Measurements from ENCODE around the gene SOWAHA.
A peak's percentile ranks its signal among the peaks of the same experiment; 100 is the strongest.
"Not testable (repeated sequence)": the region's sequence is repeated elsewhere in the genome, so short reads cannot be mapped to it uniquely, and the experiment has no call there.

SOWAHA gene

DNA sequence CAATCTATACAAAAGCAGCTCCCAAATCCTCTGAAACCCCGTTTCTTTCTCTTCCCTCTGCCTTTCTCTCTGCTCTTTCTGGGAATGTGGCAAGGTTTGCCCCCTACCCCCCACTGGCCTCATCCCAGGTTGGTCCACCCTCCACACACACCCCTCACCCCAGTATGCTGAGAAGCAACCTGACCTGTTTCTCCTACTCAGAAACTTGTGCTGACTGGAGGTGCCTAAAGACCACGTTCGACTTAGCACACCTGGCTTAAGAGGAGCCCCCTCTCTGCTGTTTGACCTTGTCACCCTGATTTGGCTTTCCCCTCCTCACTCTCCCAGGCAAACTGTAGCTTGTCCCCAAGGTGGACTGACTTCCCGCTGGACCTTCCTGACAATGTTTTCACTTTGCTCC is 35.0 kb upstream of the SOWAHA start:
- DNase-seq = no peak

DNA sequence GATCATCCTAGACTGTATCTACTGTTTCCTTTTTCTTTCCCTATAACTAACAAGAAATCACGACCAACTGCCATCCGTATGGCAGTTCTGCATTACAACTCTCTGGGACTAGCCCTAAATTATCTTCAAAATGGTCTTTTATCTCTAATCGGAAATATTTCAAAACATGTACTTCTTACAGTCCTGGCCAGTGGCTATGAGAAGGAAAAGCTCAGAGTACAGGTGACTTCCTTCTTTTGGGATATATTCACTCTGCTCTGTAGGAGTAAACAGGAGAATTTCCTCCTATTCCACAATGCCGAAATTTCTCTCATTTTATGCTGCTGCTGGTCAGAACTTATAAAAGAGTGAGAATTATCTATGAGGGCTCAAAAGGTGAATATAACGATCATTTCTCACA is 34.2 kb upstream of the SOWAHA start:
- DNase-seq = no peak

DNA sequence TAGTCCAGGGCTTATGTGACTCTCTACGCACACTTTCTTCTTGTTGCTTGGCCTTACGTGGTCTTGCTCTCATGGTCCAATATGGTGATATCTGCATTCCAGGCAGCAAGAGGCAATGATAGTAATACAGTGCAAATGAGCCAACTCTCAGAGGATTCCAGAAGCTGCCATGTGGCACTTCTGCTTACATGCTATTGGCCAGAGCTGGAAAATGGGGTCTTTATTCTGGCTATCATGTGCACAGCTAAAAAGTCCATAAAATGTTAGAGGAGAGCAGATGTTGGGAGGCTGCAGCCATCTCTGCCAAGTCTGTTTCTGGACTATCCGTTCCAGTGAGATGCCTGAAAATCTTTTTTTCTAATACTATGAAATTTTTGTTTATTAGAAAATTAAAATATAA is 33.1 kb upstream of the SOWAHA start:
- DNase-seq = no peak

DNA sequence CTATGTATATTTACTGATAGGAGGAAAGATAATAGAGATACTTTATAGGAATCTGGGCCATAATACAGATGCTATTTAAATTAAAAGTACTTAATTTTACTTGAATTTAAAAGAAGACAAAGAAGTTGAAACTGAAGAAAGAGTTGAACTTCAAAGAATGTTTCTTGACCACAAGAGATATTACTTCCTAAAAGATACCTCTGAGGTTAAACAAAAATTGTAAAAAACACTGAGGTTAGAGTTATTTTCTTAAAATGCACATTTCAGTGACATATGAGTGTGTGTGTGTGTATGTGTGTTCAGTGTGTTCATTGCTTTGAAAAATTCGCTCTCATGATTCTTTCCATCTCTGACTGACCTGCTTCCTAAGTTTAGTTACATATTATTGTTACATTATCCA is 32.5 kb upstream of the SOWAHA start:
- no peak for DNase-seq

DNA sequence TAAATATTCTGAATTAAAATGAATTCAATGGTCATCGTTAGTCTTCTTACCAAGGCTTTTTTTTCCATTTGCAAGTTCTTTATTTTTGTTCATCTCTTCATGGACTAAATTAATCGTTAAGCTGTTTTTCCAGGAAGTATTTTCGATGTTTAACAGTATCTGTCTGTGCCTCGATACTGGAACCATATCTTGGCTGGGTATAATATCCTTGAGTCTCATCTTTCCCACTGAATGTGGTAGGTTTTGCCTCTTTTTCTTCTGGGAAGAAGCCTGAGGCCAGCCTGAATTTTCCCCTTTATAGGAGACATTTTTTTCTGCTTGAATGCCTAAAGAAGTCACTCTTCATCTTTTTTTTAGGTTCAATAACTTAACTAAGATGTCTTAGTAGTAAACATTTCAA is 32.1 kb upstream of the SOWAHA start:
- no peak for DNase-seq

DNA sequence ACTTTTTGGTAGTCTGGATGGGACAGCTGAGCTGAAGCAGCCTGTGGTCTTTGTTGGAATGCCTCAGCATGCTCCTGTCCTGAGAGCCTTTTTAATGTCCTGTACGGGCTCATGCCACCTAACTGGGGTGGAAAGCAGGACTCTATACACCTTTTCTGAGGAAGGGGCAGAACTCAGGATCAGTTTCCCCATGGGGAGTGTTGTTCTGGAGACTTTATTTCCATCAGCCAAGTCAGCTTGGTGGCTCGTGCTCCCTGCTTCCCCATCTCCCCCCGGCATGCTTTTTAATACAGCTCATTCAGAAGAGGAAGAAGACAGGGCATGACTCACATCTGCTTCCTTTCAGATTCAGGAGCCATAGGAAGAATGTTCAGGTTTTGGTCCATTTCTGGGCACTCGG is 31.0 kb upstream of the SOWAHA start:
- no peak for DNase-seq

DNA sequence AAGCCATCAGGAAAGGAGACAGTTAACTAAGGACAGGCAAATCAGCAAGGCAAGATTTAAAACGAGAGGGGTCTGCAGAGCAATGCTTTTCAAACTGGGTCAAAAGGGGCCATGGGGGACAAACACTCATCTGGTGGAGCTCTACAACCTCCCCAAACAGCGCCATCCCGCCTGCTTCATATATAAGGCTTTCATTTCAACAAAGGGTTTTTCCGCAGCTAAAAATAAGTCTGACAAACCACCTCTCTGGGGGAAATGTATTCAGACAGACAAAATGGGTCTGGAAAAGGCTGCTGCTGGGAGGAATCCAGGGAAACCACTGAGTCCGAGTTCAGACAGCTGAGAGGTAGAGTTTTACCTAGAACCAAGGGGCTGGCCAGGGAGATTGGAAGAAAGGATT is 27.7 kb upstream of the SOWAHA start:
- no peak for DNase-seq

DNA sequence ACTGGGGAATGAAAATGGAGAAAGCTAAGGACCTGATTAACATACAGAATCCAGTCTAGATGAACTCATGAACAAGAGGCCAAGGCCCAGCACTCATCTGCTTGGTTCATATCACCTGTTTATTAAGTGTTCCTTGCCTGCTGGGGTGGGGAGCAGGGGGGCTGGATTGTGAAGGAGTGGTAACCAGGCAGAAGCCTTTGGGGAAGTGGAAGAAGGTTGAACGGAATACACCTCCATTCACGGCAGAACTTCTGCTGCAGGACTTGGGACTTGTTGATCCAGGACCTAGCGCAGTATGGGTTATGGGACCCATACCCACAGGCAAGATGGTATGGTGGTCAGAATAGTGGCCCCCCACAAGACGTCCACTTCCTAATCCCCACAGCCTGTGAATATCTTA is 27.2 kb upstream of the SOWAHA start:
- DNase-seq = no peak

DNA sequence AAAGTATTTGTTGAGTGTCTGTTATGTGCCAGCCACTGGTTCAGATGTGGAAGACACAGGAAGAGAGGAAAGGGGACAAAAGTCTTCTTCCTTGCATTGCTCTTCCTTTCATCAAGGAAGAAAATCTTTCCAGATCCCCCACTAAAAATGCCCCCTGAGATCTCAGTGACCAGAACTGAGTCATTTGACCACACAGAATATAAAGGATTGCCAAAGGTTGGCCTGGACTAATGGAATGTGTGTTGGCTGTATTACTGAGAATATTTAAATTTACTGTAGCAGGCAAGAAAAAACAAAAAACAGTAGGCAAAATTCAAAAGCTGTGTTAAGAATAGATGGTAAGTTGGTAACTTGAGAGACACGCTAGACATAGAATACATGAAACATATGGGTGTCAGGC is 26.0 kb upstream of the SOWAHA start:
- DNase-seq = no peak

DNA sequence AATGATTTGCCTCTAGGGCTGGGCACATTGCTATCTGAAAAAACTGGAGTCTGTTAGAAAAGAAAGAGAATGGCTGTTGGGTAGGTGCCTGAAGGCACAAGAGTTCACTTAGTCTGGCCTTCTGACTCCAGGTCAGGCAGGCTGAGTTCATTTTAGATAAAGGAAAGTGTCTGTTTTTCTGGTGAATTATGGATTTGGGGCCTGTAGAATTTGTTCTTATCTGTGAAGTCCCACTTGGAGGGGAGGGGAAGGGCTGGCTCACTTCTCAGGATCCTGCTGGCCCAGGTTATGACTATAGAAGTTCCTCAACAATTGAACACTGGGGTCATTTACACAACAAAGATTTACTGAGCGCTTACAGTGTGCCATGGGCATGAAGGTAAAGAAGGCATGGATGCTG is 24.6 kb upstream of the SOWAHA start:
- peak; percentile 56 for DNase-seq

DNA sequence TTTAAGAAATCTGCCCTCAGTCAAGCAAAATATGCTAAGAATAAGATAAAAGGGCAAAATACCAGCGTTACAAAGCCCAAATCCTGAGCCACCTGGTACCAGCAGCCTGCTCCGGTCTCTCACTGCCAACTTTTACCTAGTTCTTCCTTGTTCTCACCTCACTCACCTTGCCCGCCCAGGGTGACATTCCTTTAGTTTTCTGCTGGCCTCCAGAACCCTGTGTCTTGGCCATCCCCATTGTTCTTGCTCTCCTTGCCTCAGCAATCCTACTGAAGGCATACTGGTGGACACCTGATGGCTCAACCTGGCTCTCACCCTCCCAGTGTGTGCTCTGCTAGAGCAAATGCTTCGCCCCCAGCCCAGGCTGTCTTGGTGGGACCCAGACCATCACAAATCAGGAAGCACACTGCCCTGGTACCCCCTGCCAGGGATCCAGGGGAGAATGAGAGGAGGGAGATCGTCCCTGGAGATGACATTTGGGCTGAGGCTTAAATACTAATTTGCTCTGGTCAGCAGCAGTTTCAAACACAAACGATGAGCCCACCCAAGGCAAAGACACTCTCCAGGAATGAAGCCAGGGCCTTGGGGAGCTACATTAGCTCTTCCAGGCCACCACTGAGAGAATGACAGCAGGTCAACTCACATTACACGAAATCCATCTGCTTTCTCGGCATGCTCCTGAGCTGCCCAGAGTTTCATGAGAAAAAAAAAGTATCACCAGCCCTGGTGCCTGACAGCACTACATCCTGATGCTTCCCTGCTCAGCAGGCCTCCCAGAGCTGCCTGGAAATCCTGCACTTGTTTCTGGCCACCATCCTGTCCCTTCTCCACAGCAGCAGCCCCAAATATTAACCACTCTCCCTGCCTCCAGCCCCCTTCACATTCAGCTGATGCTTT is 23.9 kb upstream of the SOWAHA start:
- no peak for DNase-seq

DNA sequence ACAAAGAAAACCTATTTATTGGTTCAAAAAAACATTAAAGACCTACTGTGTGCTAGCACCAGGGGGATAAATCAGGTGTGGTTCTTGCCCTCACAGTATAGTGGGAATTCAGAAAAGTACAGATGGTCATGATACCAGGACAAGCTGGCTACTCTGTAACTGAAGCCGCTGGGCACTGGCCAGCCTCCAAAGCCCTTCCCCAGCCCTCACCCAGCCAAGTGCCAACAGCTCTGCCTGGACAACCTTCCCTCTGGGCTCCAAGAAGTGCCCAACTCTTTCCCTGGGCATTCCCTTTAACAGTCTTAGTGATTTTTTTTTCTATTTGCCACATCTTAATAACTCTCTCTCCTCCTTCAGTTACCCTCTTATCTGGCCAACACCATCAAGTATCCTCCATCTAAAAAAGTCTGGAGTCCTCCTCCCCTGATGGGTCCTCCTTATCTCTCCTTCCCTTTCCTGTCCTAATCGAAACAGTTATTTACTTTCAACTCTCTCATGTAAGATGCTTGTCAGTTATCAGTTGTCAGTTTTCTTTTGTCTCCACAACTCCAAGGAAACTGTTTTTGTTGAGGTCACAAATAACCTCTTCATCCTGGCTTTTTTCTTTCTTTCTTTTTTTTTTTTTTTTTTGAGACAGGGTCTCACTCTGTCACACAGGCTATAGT is 22.8 kb upstream of the SOWAHA start:
- DNase-seq = peak; percentile 58

DNA sequence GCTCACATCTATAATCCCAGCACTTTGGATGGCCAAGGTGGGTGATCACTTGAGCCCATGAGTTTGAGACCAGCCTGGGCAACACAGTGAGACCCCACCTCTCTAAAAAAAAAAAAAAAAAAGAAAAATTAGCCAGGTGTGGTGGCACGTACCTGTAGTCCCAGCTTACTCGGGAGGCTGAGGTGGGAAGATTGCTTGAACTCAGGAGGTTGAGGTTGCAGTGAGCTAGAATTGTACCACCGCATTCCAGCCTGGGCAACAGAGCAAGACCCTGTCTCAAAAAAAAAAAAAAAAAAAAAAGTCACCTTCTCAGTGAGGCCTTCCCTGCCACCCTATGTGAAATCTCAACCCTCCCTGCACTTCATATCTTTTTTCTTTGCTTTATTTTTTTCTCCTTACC is 22.1 kb upstream of the SOWAHA start:
- DNase-seq = no peak

DNA sequence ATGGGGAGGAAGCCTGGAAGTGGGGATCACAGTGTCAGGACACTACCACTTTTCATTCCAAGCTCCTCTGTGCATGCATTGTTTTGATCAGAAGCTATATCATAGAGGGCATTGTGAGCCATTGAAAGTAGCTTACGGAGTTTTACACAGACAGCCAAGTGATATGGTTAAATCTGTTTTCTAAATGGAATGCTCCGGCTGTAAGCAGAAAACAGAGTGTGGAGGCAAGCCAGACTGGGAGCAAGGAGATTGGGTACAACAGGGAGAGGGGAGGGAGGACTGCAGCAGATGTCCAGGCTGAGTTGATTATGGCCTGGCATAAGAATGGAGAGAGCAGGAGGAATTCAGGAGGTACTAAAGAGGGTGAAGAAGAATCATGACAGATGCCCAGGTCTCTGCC is 15.5 kb upstream of the SOWAHA start:
- no peak for DNase-seq

DNA sequence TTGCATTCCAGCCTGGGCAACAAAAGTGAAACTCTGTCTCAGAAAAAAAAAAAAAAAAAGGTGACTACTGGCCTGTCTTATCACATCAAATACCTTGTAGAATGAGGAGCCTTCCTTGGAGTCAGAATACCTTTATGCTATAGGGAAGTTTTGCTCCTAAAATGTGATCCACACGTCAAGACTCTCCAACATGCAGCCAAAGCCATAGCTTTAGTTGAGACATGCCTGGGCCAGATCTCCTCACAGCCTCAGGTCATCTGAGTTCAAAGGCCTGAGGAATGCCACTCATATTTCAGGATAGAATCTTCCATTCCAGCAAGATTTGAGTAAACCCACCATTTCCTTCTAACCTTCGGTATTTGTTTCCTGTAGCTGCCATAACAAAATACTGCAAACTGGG is 13.7 kb upstream of the SOWAHA start:
- no peak for DNase-seq

DNA sequence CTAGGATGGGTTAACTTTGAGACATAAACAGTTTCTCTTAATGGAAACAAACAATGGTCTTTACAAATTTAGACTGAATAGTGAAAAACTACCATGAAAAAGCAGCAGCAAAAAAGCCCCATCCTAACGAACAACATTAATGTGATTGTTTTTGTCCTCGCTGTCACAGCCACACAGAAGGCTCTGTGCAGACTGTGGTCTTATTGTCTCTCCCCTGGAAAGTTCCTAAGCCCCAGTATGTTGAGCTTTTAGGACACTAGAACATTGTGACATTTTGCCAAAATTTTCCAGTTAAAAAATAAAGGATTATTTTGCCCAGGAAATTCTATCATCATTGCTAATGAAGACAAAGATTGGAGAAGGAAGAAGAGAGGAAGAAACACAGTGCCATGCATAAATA is 12.6 kb upstream of the SOWAHA start:
- DNase-seq = no peak

DNA sequence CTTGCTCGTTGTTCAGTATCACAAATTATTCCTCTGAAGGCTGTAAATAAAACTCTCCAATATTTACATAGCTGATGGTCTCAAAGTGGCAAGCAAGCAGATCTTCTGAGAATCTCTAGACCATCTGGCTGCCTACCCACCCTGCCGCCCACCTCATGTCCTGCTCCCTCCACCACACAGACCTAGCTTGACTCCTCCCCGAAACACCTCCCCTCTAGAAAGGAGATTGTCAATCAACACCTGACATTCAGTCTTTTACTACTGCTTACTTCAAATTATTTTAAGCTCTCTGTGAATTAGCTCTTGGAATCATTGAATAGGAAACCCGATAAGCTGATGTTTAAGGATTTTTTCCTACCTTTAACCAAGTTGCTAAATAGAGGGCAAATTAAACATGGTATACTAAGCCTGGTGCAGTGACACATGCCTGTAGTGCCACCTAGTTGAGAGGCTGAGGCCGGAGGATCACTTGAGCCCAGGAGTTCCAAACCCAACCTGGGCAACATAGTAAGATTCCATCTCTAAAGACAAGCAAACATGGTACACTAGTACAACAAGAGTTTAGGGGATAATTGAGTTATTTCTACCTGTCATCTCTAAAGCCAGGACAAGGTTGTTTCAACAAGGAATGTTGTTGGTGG is 10.9 kb upstream of the SOWAHA start:
- DNase-seq = no peak

DNA sequence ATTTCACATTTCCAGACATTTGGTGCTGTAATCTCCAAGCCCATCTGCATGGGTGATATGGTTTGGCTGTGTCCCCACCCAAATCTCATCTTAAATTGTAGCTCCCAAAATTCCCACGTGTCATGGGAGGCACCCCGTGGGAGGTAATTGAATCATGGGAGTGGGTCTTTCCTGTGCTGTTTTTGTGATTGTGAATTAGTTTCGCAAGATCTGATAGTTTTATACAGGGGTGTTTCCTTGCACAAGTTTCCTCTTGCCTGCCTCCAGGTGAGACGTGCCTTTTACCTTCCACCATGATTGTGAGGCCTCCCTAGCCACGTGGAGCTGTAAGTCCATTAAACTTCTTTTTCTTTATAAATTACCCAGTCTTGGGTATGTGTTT is 10.4 kb upstream of the SOWAHA start:
- DNase-seq = not testable (repeated sequence)

DNA sequence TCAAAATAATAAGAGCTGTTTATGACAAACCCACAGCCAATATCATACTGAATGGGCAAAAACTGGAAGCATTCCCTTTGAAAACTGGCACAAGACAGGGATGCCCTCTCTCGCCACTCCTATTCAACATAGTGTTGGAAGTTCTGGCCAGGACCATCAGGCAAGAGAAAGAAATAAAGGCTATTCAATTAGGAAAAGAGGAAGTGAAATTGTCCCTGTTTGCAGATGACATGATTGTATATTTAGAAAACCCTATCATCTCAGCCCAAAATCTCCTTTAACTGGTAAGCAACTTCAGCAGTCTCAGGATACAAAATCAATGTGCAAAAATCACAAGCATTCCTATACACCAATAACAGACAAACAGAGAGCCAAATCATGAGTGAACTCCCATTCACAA is 8.9 kb upstream of the SOWAHA start:
- not testable (repeated sequence) for DNase-seq

DNA sequence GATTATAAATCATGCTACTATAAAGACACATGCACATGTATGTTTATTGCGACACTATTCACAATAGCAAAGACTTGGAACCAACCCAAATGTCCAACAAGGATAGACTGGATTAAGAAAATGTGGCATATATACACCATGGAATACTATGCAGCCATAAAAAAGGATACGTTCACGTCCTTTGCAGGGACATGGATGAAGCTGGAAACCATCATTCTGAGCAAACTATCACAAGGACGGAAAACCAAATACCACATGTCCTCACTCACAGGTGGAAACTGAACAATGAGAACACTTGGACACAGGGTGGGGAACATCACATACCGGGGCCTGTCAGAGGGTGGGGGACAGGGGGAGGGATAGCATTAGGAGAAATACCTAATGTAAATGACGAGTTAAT is 7.2 kb upstream of the SOWAHA start:
- DNase-seq = not testable (repeated sequence)

DNA sequence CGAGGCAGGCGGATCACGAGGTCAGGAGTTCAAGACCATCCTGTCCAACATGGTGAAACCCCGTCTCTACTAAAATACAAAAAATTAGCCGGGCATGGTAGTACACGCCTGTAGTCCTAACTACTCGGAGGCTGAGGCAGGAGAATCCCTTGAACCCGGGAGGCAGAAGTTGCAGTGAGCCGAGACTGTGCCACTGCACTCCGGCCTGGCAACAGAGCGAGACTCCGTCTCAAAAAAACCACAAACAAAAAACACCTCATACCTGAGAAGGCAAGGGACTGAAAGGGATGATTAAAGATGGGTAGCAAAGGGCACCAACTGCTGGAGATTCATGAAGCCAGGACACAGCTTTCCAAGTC is 6.3 kb upstream of the SOWAHA start:
- not testable (repeated sequence) for DNase-seq

DNA sequence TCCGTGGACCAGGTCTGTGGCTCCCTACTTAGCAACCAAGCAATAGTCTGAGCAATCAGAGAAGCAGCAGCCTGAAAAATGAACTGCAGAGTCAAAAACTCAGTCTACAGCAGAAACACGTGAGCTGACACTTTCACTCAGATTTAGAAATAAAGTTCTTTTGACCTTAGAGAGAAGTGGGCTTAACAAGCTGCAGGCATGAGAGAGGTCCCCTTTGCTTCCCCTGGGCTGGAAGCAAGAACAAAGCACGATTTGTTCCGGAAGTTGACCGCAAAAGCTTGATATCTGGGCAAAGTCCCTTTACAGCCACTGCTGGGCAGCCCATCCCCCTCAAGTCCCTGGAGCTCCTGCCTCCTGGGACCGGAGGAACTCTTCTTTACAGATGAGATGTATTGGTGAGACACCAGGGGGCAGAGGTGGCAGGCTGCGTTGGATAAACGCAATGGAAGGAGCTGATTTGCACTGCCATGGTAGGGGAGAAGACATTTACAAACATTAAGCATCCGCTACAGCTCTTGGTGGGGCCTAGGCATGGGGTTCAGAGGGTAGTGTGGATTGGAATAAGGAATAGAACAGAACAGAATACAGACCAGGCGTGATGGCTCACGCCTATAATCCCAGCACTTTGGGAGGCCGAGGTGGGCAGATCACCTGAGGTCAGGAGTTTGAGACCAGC is 5.8 kb upstream of the SOWAHA start:
- peak; percentile 68 for DNase-seq

DNA sequence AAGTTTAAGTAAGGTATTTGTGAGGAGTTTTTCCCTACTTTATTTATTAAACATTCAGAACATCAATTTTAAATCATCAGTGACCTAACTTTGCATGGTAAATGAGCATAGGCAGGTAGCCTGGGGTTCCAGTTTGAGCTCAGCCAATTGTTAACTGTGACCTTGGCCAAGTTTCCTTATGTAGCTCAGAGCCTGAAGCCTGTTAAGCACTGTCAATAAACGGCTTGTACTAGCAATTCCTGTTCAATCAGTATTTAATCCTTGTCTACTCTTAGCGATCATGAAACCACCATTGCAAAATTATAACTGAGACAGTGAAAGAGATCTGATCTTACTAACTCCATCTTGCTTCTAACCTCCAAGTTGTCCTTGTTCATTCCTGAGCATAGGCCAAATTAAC is 4.7 kb upstream of the SOWAHA start:
- no peak for DNase-seq

DNA sequence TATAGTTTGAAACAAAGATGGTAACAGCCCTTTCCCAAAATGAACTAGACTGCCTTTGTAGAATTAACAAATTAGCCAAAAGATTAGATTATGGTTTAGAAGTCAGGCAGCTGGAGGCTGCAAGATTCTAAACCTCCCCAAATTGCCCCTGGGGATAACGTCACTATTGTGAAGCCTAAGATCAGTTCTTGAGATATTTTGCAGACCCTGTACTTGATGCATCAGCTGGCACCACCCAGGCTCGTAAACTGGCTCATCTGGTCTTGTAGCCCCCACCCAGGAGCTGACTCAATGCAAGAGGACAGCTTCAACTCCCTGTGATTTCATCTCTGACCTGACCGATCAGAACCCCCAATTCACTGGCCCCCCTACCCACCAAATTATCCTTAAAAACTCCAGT is 4.2 kb upstream of the SOWAHA start:
- DNase-seq = no peak

All from hematopoietic multipotent progenitor cell treated with erythropoietin and hydrocortisone succinate and interleukin-3 and kit ligand, for 8 days (in vitro differentiated cells).